ENCODE results near the gene MYO16. TPM values are rescaled to one million over a fixed set of nuclear protein-coding genes. Genes with fewer than 3 reads are reported as not detected.
"Not testable (repeated sequence)": the region's sequence is repeated elsewhere in the genome, so short reads cannot be mapped to it uniquely, and the experiment has no call there.

Gene MYO16
- total and polyA plus RNA-seq, 4 experiments from 2014 or later = 0.54 to 14.9 (median 6.3) TPM

DNA sequence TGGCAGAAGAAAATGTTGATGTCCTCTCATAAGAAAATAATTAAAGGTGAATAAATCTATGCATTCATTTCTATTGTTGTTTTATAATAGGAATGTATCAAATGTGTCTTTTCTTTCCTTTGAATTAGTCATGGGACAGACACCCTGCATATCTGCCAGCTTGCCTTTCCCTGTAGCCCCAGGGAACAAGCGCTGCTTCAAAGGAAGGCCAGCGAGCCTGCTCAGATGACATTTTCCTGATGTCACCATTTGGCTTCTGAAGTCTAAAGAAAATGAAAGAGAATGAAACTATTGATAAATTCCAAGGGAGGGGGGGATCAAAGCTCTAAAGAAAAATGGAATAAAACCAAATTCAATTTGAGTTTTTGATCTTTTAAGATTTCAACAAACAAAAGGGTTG is 582.2 kb downstream of the MYO16 start:
- Histone ChIP-seq H3K27me3 (ENCODE audit: insufficient read depth, low read length) (no peaks in the 10 kb centered on the region), H3K4me1 (ENCODE audit: insufficient read depth, low read length) (no peaks in the 10 kb centered on the region), H3K4me3 (ENCODE audit: low read length in 2 of 2) (no peak overlapping the region), H3K9me3 (ENCODE audit: control insufficient read depth in 1 of 2, low read length in 2 of 2) (no peaks in the 10 kb centered on the region), H3K36me3 (ENCODE audit: insufficient read depth, low read length) (no peaks in the 10 kb centered on the region), H3K27ac (ENCODE audit: low read depth, low read length) (no peak overlapping the region)
- Mint-ChIP-seq H3K4me1 (no peaks in the 10 kb centered on the region), H3K4me3 (no peak overlapping the region), H3K27me3 (no peaks in the 10 kb centered on the region), H3K36me3 (no peaks in the 10 kb centered on the region), H3K9me3 (no peaks in the 10 kb centered on the region), H3K27ac (no peak overlapping the region)
- CTCF ChIA-PET (ENCODE audit: partially characterized antibody) = no interaction called here
- intact Hi-C loops (cut with micrococcal nuclease) = no loop called here
- POLR2A ChIA-PET (ENCODE audit: partially characterized antibody) = no interaction called here
- no peak for DNase-seq

DNA sequence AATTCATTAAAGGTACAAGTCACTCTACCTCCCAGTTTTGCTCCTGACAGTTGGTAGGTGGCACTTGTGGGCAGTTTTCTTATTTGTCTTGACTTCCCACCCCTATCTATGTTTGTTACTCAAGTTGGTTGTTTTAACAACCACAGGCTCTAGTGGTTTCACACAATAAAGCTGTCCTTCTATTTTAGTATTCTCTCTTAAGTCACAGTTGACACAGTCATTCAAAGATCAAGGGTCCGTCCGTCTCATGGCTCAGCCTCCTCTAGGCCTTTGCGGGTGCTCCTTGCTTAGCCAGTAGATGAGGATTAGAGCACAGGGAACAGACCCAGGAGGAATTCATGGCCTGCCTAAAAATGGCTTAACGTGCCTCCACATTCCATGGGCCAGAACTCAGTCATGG is 583.2 kb downstream of the MYO16 start:
- H3K27me3 ChIP-seq (ENCODE audit: insufficient read depth, low read length) = no peaks in the 10 kb centered on the region
- intact Hi-C loops (cut with micrococcal nuclease) = no loop called here
- Mint-ChIP-seq H3K9me3 (no peaks in the 10 kb centered on the region), H3K36me3 (no peaks in the 10 kb centered on the region), H3K27ac (no peak overlapping the region), H3K4me3 (no peak overlapping the region), H3K27me3 (no peaks in the 10 kb centered on the region), H3K4me1 (no peaks in the 10 kb centered on the region)
- DNase-seq = no peak
- H3K9me3 ChIP-seq (ENCODE audit: control insufficient read depth in 1 of 2, low read length in 2 of 2) = no peaks in the 10 kb centered on the region
- ChIA-PET CTCF (ENCODE audit: partially characterized antibody) (no interaction called here), POLR2A (ENCODE audit: partially characterized antibody) (no interaction called here)
- H3K36me3 ChIP-seq (ENCODE audit: insufficient read depth, low read length) = no peaks in the 10 kb centered on the region
- H3K27ac ChIP-seq (ENCODE audit: low read depth, low read length) = no peak overlapping the region
- no peak overlapping the region for H3K4me3 ChIP-seq (ENCODE audit: low read length in 2 of 2)
- no peaks in the 10 kb centered on the region for H3K4me1 ChIP-seq (ENCODE audit: insufficient read depth, low read length)

DNA sequence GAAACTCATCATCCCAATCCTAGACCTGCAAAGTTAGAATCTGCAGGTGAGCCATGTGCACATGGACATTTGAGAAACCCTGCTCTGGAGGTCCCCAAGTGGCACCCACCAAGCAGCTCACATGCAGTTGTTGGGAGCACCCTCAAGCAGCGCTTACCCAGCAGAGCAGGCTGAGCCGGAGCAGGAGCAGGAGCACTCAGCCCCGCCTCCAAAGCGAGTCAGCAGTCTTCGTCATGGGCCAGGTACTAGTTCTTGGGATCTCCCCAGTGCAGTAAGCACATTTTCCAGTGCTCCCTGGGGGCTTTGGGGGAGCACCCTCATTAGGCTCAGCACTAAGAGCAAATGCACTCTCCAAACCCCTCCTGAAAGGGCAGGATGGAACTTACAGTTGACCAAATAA is 584.3 kb downstream of the MYO16 start:
- CTCF ChIA-PET (ENCODE audit: partially characterized antibody) = no interaction called here
- H3K36me3 Mint-ChIP-seq = no peaks in the 10 kb centered on the region

GRCh38 chr13:109214393-109214792 is 585.0 kb downstream of the MYO16 start:
- H3K36me3 ChIP-seq (ENCODE audit: insufficient read depth, low read length) = no peaks in the 10 kb centered on the region
- Mint-ChIP-seq H3K36me3 (no peaks in the 10 kb centered on the region), H3K27ac (no peak overlapping the region), H3K9me3 (no peaks in the 10 kb centered on the region), H3K27me3 (no peaks in the 10 kb centered on the region), H3K4me1 (no peaks in the 10 kb centered on the region), H3K4me3 (no peak overlapping the region)
- H3K4me1 ChIP-seq (ENCODE audit: insufficient read depth, low read length) = no peaks in the 10 kb centered on the region
- intact Hi-C loops (cut with micrococcal nuclease) = no loop called here
- H3K27ac ChIP-seq (ENCODE audit: low read depth, low read length) = no peak overlapping the region
- DNase-seq = no peak
- H3K9me3 ChIP-seq (ENCODE audit: control insufficient read depth in 1 of 2, low read length in 2 of 2) = no peaks in the 10 kb centered on the region
- no peaks in the 10 kb centered on the region for H3K27me3 ChIP-seq (ENCODE audit: insufficient read depth, low read length)
- ChIA-PET CTCF (ENCODE audit: partially characterized antibody) (interaction anchor here (1.5 kb wide), 1 partner anchor 9 kb away, joined by 3 read pairs; no protein-coding TSS in a partner anchor), POLR2A (ENCODE audit: partially characterized antibody) (no interaction called here)
- H3K4me3 ChIP-seq (ENCODE audit: low read length in 2 of 2) = no peak overlapping the region

More for the DNA sequence above, 584.3 kb downstream of the MYO16 start:
- intact Hi-C loops (cut with micrococcal nuclease) = no loop called here
- POLR2A ChIA-PET (ENCODE audit: partially characterized antibody) = no interaction called here
- no peaks in the 10 kb centered on the region for H3K36me3 ChIP-seq (ENCODE audit: insufficient read depth, low read length)
- H3K27me3 ChIP-seq (ENCODE audit: insufficient read depth, low read length) = no peaks in the 10 kb centered on the region
- no peak overlapping the region for H3K27ac Mint-ChIP-seq
- no peaks in the 10 kb centered on the region for H3K9me3 Mint-ChIP-seq
- no peak overlapping the region for H3K27ac ChIP-seq (ENCODE audit: low read depth, low read length)
- no peaks in the 10 kb centered on the region for H3K27me3 Mint-ChIP-seq
- no peaks in the 10 kb centered on the region for H3K4me1 Mint-ChIP-seq
- DNase-seq = no peak
- H3K9me3 ChIP-seq (ENCODE audit: control insufficient read depth in 1 of 2, low read length in 2 of 2) = no peaks in the 10 kb centered on the region
- no peak overlapping the region for H3K4me3 ChIP-seq (ENCODE audit: low read length in 2 of 2)
- H3K4me3 Mint-ChIP-seq = no peak overlapping the region
- no peaks in the 10 kb centered on the region for H3K4me1 ChIP-seq (ENCODE audit: insufficient read depth, low read length)

- no peaks in the 10 kb centered on the region for H3K4me1 ChIP-seq (ENCODE audit: insufficient read depth, low read length)
- Mint-ChIP-seq H3K4me1 (no peaks in the 10 kb centered on the region), H3K9me3 (no peaks in the 10 kb centered on the region), H3K27ac (no peak overlapping the region), H3K4me3 (no peak overlapping the region), H3K36me3 (no peaks in the 10 kb centered on the region), H3K27me3 (no peaks in the 10 kb centered on the region)
- ChIA-PET CTCF (ENCODE audit: partially characterized antibody) (interaction anchor here (1.5 kb wide), 1 partner anchor 10 kb away, joined by 3 read pairs; no protein-coding TSS in a partner anchor), POLR2A (ENCODE audit: partially characterized antibody) (no interaction called here)
- no peaks in the 10 kb centered on the region for H3K27me3 ChIP-seq (ENCODE audit: insufficient read depth, low read length)
- H3K36me3 ChIP-seq (ENCODE audit: insufficient read depth, low read length) = no peaks in the 10 kb centered on the region
- H3K27ac ChIP-seq (ENCODE audit: low read depth, low read length) = no peak overlapping the region
- H3K9me3 ChIP-seq (ENCODE audit: control insufficient read depth in 1 of 2, low read length in 2 of 2) = no peaks in the 10 kb centered on the region
- no peak overlapping the region for H3K4me3 ChIP-seq (ENCODE audit: low read length in 2 of 2)
- intact Hi-C loops (cut with micrococcal nuclease) = no loop called here
- DNase-seq = no peak
Observed at GRCh38 chr13:109215377-109215776, 586.0 kb downstream of the MYO16 start.

DNA sequence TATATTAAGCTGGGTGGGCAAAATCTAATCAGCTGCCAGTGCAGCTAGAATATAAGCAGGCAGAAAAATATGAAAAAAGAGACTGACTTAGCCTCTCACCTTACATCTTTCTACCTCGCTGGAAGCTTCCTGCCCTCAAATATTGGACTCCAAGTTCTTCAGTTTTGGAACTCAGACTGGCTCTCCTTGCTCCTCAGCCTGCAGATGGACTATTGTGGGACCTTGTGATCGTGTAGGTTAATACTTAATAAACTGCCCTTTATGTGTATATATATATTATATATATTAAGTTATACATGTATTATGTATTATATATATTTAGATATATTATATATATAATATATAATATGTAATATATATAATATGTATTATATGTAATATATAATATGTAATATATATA is 588.1 kb downstream of the MYO16 start:
- CTCF ChIA-PET (ENCODE audit: partially characterized antibody); H3K27ac Mint-ChIP-seq; POLR2A ChIA-PET (ENCODE audit: partially characterized antibody); H3K4me3 Mint-ChIP-seq; H3K4me1 ChIP-seq (ENCODE audit: insufficient read depth, low read length); H3K4me3 ChIP-seq (ENCODE audit: low read length in 2 of 2); H3K27ac ChIP-seq (ENCODE audit: low read depth, low read length); H3K9me3 Mint-ChIP-seq; DNase-seq; H3K36me3 Mint-ChIP-seq; H3K9me3 ChIP-seq (ENCODE audit: control insufficient read depth in 1 of 2, low read length in 2 of 2); H3K27me3 Mint-ChIP-seq; intact Hi-C loops (cut with micrococcal nuclease); H3K4me1 Mint-ChIP-seq; H3K27me3 ChIP-seq (ENCODE audit: insufficient read depth, low read length); H3K36me3 ChIP-seq (ENCODE audit: insufficient read depth, low read length): not testable (repeated sequence)

GRCh38 chr13:109220631-109221030 is 591.2 kb downstream of the MYO16 start:
- H3K27ac Mint-ChIP-seq = no peak overlapping the region
- Histone ChIP-seq H3K27ac (ENCODE audit: low read depth, low read length) (no peak overlapping the region), H3K4me1 (ENCODE audit: insufficient read depth, low read length) (no peaks in the 10 kb centered on the region), H3K4me3 (ENCODE audit: low read length in 2 of 2) (no peak overlapping the region), H3K9me3 (ENCODE audit: control insufficient read depth in 1 of 2, low read length in 2 of 2) (no peaks in the 10 kb centered on the region), H3K27me3 (ENCODE audit: insufficient read depth, low read length) (no peaks in the 10 kb centered on the region), H3K36me3 (ENCODE audit: insufficient read depth, low read length) (no peaks in the 10 kb centered on the region)
- no peaks in the 10 kb centered on the region for H3K36me3 Mint-ChIP-seq
- no peak for DNase-seq
- intact Hi-C loops (cut with micrococcal nuclease) = no loop called here
- ChIA-PET POLR2A (ENCODE audit: partially characterized antibody) (no interaction called here), CTCF (ENCODE audit: partially characterized antibody) (no interaction called here)
- peaks cover 0 to 2% of the 10 kb centered on the region in 2 donors for H3K27me3 Mint-ChIP-seq
- H3K4me3 Mint-ChIP-seq = no peak overlapping the region
- H3K4me1 Mint-ChIP-seq = no peaks in the 10 kb centered on the region
- H3K9me3 Mint-ChIP-seq = peaks cover 0 to 10% (median 5%) of the 10 kb centered on the region in 8 donors

GRCh38 chr13:109224033-109224432 is 594.6 kb downstream of the MYO16 start:
- no peak overlapping the region for H3K4me3 Mint-ChIP-seq
- Histone ChIP-seq H3K36me3 (ENCODE audit: insufficient read depth, low read length) (no peaks in the 10 kb centered on the region), H3K9me3 (ENCODE audit: control insufficient read depth in 1 of 2, low read length in 2 of 2) (no peaks in the 10 kb centered on the region), H3K27ac (ENCODE audit: low read depth, low read length) (no peak overlapping the region), H3K4me3 (ENCODE audit: low read length in 2 of 2) (no peak overlapping the region), H3K4me1 (ENCODE audit: insufficient read depth, low read length) (no peaks in the 10 kb centered on the region), H3K27me3 (ENCODE audit: insufficient read depth, low read length) (no peaks in the 10 kb centered on the region)
- intact Hi-C loops (cut with micrococcal nuclease) = no loop called here
- CTCF ChIA-PET (ENCODE audit: partially characterized antibody) = no interaction called here
- no peak for DNase-seq
- POLR2A ChIA-PET (ENCODE audit: partially characterized antibody) = no interaction called here
- H3K9me3 Mint-ChIP-seq = peaks cover 0 to 12% (median 6%) of the 10 kb centered on the region in 8 donors
- H3K36me3 Mint-ChIP-seq = no peaks in the 10 kb centered on the region
- H3K27me3 Mint-ChIP-seq = peaks cover 2% of the 10 kb centered on the region in 2 donors
- H3K4me1 Mint-ChIP-seq = no peaks in the 10 kb centered on the region
- H3K27ac Mint-ChIP-seq = no peak overlapping the region

Measured in CD4-positive, alpha-beta memory T cell (primary cell).